Esophagus (tissue), 2 donors: ENCODE data around the gene NTF4. TPM values are rescaled to one million over a fixed set of nuclear protein-coding genes. Genes with fewer than 3 reads are reported as not detected.
"Not testable (repeated sequence)": the region's sequence is repeated elsewhere in the genome, so short reads cannot be mapped to it uniquely, and the experiment has no call there.

Experiments used
- H3K27ac ChIP-seq, 2 donors: one replicate each; pipeline ENCODE4 v1.5.1; 2013; ENCODE audit warnings: low read depth in 2 of 2, mild to moderate bottlenecking in 2 of 2, inconsistent platforms in 1 of 2, low read length in 1 of 2, moderate library complexity in 1 of 2
- H3K27me3 ChIP-seq, 2 donors: one replicate each; pipeline ENCODE4 v1.6.1; 2013; ENCODE audit warnings: low read length in 2 of 2, control low read depth in 1 of 2, mild to moderate bottlenecking in 1 of 2; ENCODE audit not compliant: insufficient read depth in 2 of 2, control insufficient read depth in 1 of 2
- H3K36me3 ChIP-seq, 2 donors: one replicate each; pipeline ENCODE4 v1.6.1; 2013; ENCODE audit warnings: low read length in 1 of 2; ENCODE audit not compliant: control insufficient read depth in 2 of 2, insufficient read depth in 2 of 2
- H3K4me1 ChIP-seq, 2 donors: one replicate each; pipeline ENCODE4 v1.6.1; 2013; ENCODE audit warnings: low read length in 1 of 2; ENCODE audit not compliant: control insufficient read depth in 2 of 2, insufficient read depth in 2 of 2
- H3K4me3 ChIP-seq, 2 donors: one replicate each; pipeline ENCODE4 v1.5.1; 2013; ENCODE audit warnings: low read length in 2 of 2, mild to moderate bottlenecking in 2 of 2, low read depth in 1 of 2, moderate library complexity in 1 of 2
- H3K9me3 ChIP-seq, 2 donors: one replicate each; pipeline ENCODE4 v1.6.1; 2013; ENCODE audit warnings: mild to moderate bottlenecking in 2 of 2, low read depth in 1 of 2, low read length in 1 of 2, moderate library complexity in 1 of 2; ENCODE audit not compliant: control insufficient read depth in 2 of 2, insufficient read depth in 1 of 2
- WGBS, 2 donors: extraction: QIAGEN DNeasy Blood & Tissue Kit; methylation state at CpG; one replicate each; pipeline ENCODE4 v1.1.7; 2013; 5-methylcytosine and 5-hydroxymethylcytosine counted together
- polyA plus RNA-seq, 2 donors: library from polyadenylated mRNA; stranded (reverse); fragments of 200-250 nt; gene quantifications; one replicate each; pipeline ENCODE4 v1.2.3, GENCODE V29; 2013
- donor health status: healthy with polysubstance abuse.
- donor health status: Bipolar disorder and iron deficiency.

Gene NTF4
- polyA plus RNA-seq, 2 donors: 7.7 to 20.0 TPM

DNA sequence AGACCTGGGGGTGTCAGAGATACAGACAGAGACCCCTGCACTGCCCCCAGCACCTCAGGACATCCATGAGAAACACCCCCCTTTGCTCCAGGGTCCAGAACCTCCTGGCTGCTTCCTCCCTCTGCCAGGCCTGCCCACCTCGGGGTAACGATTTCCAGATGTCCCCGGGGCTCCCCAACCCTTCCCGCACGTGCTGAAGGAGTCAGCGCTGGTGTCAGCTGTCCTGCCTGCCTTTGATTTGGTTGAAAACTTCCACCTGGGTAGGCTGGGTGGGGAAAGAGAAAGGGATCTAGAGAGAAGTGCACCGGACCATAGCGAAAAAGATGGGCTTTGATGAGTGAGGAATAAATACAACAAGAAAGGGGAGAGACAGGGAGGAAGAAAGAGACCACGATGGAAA, 5.6 kb downstream of the NTF4 start:
- 44 to 54% methylated on average over 9 of the region's 9 CpGs for WGBS, 2 donors
- Histone ChIP-seq H3K36me3 (no peaks in the 10 kb centered on the region), H3K27ac (no peak overlapping the region), H3K4me1 (peaks cover 0 to 18% of the 10 kb centered on the region in 2 donors), H3K27me3 (no peaks in the 10 kb centered on the region), H3K4me3 (no peak overlapping the region), H3K9me3 (no peaks in the 10 kb centered on the region)

DNA sequence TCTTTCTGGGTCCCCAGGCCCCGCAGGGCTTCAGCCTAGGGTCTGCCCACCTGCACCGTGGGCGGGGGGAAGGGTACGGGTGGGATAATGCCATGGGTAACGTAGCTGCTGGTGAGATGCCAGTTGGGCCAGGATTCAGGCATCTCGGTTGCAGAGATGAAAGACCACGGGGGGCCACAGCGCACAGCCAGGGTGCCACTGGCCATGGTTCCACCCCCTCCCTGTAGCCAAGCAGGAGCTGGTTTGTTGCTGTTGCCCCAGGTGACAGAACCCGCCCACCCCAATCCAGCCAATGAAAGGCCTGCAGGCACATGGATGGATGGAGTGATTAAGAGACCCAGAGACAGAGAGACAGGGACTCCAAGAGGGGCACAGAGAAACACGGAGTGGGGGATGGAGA, 6.1 kb downstream of the NTF4 start:
- H3K27ac ChIP-seq: no peak overlapping the region
- H3K27me3 ChIP-seq: no peaks in the 10 kb centered on the region
- H3K36me3 ChIP-seq: no peaks in the 10 kb centered on the region
- WGBS, 2 donors: 31 to 33% methylated on average over 10 of the region's 10 CpGs
- peaks cover 0 to 18% of the 10 kb centered on the region in 2 donors for H3K4me1 ChIP-seq
- H3K4me3 ChIP-seq: no peak overlapping the region
- no peaks in the 10 kb centered on the region for H3K9me3 ChIP-seq

DNA sequence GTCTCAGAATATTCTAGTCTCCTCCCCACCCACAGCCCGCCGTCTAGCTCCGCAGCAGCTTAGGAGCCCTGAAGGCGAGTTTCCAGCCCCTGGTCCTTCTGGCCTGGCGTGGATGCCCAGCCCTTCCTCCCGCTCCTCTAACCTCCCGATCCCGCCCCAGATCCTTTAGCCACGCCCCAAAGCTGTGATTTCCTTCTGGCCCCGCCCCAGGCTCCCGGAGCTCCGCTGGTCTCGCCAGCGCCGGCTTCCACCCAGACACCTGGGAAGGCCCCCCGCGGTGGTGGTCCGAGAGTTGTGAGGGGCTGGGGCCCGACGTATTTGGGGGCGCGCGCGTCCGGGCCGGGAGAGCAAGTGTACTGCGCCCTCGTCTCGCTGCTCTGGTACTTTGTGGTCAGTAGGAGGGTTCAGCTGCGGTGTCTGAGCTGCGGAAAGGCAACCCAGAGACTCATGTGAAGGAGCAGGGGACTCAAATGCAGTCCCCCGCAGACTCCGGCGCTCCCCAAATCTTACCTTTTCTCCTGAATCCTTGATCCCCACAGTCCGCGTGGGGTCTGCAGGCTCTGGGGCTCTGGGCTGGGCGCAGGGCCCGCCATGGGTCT, 6.9 kb downstream of the NTF4 start, which contains the start of gene CGB7:
CGB7 (minus strand) TSS at position 114 of the 599 bp plus-strand sequence. CDS start 2,374 bp downstream, outside the sequence.
- Histone ChIP-seq H3K36me3 (no peaks in the 10 kb centered on the region), H3K4me3 (peak within 1 kb of the TSS; percentile 46 to 50), H3K4me1 (peaks cover 0 to 18% of the 10 kb centered on the region in 2 donors), H3K9me3 (no peaks in the 10 kb centered on the region), H3K27me3 (no peaks in the 10 kb centered on the region), H3K27ac (no peak within 1 kb of the TSS)
- WGBS, 2 donors: 3% methylated on average over 38 of the region's 38 CpGs

DNA sequence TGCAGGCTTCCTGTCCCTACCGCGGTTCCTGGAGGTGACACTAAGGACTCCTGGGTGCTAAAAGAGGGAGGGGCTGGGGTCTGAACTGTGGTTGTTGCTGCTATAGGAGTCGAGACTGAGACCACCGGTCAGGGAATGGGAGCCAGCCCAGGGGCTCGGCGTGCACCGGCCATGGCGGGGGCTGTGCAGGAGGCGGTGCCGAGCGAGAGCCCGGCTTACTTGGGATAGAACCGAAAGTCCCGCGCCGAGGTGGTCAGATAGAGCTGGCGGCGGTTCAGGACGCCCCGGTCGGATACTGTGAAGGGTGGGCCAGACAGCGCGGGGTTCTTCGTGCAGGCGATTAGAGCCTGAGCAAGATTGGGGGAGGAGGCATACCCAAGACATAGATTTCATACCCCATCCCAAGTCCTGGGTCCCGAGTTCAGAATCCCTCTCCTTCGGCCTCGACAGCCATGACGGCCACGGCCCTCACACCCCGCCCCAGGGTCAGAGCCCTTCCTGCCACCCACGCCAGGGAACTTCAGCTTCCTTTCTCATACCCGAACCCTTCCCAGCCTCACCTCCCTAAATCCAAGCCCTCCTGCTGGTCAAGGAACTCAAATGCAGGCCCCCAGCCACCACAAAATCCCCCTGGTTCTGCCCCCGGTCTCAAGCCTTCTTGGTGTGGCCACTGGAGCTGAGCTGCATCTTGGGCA, 7.6 kb downstream of the NTF4 start:
- WGBS, 2 donors: 2 to 3% methylated on average over 26 to 34 of the region's 34 CpGs
- H3K4me3 ChIP-seq: peak overlapping the region; percentile 46 to 50
- not testable (repeated sequence) for H3K27me3 ChIP-seq, H3K9me3 ChIP-seq, H3K36me3 ChIP-seq, H3K27ac ChIP-seq
- peaks cover 0 to 18% of the 10 kb centered on the region in 2 donors for H3K4me1 ChIP-seq

DNA sequence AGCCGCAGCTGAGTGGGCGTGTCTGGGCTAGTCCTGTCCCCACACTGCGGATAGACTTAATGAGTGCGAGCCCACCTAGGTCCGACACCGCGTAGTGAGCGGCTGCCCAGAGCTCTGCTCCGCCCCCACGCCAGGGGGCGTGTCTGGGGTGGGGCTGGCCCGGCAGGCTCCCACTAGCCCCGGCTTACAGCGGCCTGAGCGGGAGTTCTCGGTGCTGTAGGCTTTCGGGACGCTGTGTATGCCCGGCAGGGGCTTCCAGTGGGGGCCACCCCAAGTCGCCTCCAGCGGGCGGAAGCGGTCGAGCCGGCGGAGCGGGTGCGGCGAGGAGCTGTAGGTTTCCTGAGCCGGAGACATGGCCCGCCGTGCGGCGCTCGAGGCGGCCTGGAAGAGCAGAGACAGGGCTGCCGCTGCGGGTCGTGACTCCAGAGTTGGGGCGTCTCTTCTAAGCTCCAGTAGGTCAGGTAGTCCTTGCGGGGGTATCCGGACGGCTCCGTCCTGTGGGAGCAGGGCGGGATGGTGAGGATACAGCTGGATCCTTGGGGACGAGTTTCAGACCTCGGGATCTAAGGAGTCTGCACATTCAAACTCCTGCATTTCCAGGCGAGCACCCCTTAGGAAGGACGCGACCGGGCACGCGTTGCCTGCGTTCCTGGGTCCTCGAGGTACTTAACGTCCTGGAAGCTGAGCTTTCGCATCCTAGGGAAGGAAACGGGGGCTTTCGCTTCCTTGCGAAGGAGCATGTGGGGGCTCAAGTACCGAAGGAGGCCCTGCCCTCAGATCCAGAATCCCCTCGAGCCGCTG, 8.3 kb downstream of the NTF4 start:
- H3K9me3 ChIP-seq: no peaks in the 10 kb centered on the region
- peaks cover 0 to 18% of the 10 kb centered on the region in 2 donors for H3K4me1 ChIP-seq
- H3K4me3 ChIP-seq: peak overlapping the region; percentile 43 to 50
- H3K27me3 ChIP-seq: no peaks in the 10 kb centered on the region
- 1% methylated on average over 60 to 63 of the region's 63 CpGs for WGBS, 2 donors
- no peaks in the 10 kb centered on the region for H3K36me3 ChIP-seq
- H3K27ac ChIP-seq: no peak overlapping the region

DNA sequence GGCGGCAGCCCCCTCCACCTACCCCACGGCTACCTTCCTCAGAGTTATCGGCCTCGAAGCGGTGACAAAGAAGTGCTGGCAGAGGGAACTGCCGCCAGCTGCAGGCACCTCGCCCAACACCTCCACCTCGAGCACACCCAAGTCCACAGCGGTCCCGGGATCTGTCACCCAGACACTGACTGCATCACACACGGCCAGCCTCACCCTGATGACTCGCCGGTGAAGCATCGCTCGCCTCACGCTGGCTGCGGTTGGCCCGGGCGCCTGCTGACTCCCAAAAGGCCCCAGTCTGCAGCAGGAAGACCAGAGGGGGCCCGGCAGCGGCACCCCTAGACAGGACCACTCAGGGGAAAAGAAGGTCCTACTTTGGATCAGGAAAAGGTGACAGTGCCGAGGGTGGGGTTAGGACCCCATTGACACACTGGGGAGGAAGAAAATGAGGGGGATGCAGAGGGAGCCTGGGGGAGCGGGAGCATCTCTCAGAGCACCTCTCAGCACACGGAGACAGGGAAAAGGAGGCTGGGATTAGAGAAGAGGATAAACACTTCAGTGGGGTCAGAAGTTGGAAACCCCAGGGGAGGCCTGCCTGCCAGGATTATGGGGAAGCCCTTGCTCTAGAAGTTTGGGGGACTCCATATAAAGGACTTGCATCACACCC, 14.1 kb downstream of the NTF4 start:
- not testable (repeated sequence) for H3K4me1 ChIP-seq, H3K27me3 ChIP-seq, H3K36me3 ChIP-seq, H3K27ac ChIP-seq, H3K4me3 ChIP-seq, H3K9me3 ChIP-seq
- 55 to 60% methylated on average over 24 of the region's 24 CpGs for WGBS, 2 donors

DNA sequence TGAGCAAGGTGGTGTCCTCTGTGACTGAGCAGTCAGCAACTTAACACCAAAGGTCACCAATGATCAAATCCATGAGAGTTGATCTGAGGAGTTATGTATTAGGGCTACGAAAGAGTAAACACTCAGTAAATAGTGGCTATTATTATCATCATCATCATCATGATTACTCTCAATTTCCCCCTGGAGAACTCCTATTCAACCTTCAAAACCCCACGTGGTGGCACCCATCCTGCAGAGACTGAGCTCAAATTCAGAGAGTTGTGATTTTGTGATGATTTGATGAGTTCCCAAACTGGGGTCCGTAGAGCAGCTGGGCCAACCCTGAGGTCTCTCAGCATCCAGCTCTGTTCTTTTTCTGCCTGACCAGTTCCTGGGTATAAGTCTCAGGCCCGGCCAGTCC, 14.8 kb downstream of the NTF4 start:
- not testable (repeated sequence) for H3K9me3 ChIP-seq, H3K27me3 ChIP-seq, H3K27ac ChIP-seq, H3K4me3 ChIP-seq, H3K4me1 ChIP-seq, H3K36me3 ChIP-seq
- WGBS, 2 donors: 69 to 73% methylated on average over 3 of the region's 4 CpGs

DNA sequence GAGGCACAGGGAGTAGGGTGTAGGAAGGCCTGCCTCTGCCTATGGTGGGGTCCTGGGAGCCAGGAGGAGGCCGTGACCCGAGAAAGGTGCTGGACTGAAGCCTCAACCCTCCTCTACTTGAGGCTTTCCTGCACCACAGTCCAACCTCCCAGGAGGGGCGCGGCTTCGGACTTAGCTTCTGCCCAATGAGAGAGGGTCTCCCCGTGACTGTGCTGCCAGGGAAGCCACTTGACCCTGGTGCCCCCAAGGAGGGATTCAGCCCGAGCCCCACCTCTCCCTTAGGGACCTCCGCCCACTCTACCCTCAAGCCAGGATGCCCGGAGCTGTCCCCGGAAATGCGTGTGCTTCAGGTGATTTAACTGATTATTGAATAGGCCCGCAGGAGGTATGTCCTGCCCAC, 15.6 kb downstream of the NTF4 start, which contains the start of gene CGB8:
CGB8 (minus strand) TSS at position 101 of the 400 bp plus-strand sequence. CDS start 372 bp downstream, outside the sequence.
- H3K27ac ChIP-seq, H3K4me1 ChIP-seq, H3K4me3 ChIP-seq, H3K9me3 ChIP-seq, H3K36me3 ChIP-seq, H3K27me3 ChIP-seq: not testable (repeated sequence)
- WGBS, 2 donors: 66 to 72% methylated on average over 7 to 10 of the region's 12 CpGs

DNA sequence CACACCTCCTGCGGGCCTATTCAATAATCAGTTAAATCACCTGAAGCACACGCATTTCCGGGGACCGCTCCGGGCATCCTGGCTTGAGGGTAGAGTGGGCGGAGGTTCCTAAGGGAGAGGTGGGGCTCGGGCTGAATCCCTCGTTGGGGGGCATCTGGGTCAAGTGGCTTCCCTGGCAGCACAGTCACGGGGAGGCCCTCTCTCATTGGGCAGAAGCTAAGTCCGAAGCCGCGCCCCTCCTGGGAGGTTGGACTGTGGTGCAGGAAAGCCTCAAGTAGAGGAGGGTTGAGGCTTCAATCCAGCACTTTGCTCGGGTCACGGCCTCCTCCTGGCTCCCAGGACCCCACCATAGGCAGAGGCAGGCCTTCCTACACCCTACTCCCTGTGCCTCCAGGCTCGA, 21.1 kb downstream of the NTF4 start, which contains the start of gene CGB5:
CGB5 (plus strand) TSS at position 301 of the 400 bp plus-strand sequence. CDS start 362 bp downstream, outside the sequence.
- not testable (repeated sequence) for H3K9me3 ChIP-seq, H3K27me3 ChIP-seq, H3K36me3 ChIP-seq, H3K27ac ChIP-seq, H3K4me3 ChIP-seq, H3K4me1 ChIP-seq
- WGBS, 2 donors: 67 to 71% methylated on average over 15 of the region's 15 CpGs
